Posterior vena cava (tissue), 2 donors: Measurements from ENCODE around the gene ZNF438. TPM values are rescaled to one million over a fixed set of nuclear protein-coding genes. Genes with fewer than 3 reads are reported as not detected.

Experiments used
- DNase-seq: peaks from one replicate; pipeline ENCODE4 v3.0.0-alpha.2; 2020; ENCODE audit warnings: low spot score
- intact Hi-C, 2 donors: fragments of 100-400 bp; cut with DNase I; formaldehyde crosslinking; loops; one replicate each; pipeline versions ENCODE4 v1.14.1 to v1.14.2; 2022 to 2023
- long read RNA-seq, 2 donors: library from polyadenylated mRNA; unstranded; transcript quantifications; one replicate each; pipeline ENCODE4 v2.0.0, GENCODE V29; 2020 to 2021
- total RNA-seq, 2 donors: library from RNA; stranded (reverse); fragmentation: NEBNext Ultra II Directional; extraction: Animal tissue kit (Norgen Biotek cat#: 25700); gene quantifications; one replicate each; pipeline ENCODE4 v1.2.1, GENCODE V29; 2021
- donor health status: DM: yes; HTN: yes; CAD: no.
- donor health status: DM: yes; HTN: yes; CAD: no.

Gene ZNF438, protein sequence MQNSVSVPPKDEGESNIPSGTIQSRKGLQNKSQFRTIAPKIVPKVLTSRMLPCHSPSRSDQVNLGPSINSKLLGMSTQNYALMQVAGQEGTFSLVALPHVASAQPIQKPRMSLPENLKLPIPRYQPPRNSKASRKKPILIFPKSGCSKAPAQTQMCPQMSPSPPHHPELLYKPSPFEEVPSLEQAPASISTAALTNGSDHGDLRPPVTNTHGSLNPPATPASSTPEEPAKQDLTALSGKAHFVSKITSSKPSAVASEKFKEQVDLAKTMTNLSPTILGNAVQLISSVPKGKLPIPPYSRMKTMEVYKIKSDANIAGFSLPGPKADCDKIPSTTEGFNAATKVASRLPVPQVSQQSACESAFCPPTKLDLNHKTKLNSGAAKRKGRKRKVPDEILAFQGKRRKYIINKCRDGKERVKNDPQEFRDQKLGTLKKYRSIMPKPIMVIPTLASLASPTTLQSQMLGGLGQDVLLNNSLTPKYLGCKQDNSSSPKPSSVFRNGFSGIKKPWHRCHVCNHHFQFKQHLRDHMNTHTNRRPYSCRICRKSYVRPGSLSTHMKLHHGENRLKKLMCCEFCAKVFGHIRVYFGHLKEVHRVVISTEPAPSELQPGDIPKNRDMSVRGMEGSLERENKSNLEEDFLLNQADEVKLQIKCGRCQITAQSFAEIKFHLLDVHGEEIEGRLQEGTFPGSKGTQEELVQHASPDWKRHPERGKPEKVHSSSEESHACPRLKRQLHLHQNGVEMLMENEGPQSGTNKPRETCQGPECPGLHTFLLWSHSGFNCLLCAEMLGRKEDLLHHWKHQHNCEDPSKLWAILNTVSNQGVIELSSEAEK
- 10 to 100 TPM; 12.4 to 13.9 TPM for total RNA-seq
- long read RNA-seq, donor 1, partial matches to known transcripts: 3 of 7 reads
- long read RNA-seq, donor 1, other reads (novel, unspliced or antisense): 4 of 7 reads
- long read RNA-seq, donor 2, partial matches to known transcripts: 9 of 22 reads
- long read RNA-seq, donor 2, other reads (novel, unspliced or antisense): 11 of 22 reads

GRCh38 chr10:31031558-31032257 lies at the start of gene ZNF438:
ZNF438 (minus strand) TSS chr10:31031865; CDS start chr10:30877034, 154,831 bp downstream.
- intact Hi-C loops: loop anchor here (5.0 to 10.0 kb wide), 2 partner anchors 247 to 249 kb away; no protein-coding TSS in a partner anchor
- peak; percentile 99 for DNase-seq

GRCh38 chr10:31076610-31076988 lies 44.9 kb upstream of the ZNF438 start:
- intact Hi-C loops: no loop called here
- no peak for DNase-seq

DNA sequence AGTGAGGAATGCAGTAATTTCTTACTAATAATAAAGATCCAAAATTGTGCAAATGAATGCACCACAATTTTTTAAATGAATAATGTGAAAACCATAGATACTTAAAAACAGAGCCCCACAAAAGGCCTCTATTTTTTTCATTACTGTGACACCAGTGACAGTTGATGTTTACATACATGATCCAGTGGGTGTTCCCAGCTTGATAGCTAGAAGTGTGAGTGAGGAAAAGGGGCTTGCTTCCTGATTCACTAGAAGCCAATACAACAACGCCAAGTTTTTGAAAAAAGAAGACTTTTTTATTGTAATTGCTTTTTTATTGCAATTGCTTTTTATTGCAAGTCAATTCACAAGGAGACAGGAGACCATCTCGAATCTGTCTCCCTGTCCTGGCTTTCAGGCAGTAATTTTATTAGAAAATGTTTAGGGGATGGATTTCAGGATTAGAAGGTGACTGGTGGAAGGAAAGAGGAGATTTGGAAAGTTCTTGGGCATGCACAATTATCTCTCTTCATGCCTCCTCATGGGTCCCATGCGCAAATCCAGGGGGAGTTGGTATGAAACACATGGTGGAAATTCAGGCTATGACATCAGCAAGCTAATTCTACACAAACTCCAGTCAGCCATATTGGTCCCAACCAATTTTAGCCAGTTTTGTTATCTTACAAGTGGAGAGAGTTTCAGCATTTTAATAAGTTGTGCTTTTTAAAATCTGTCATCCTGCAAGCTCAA lies 44.4 kb upstream of the ZNF438 start:
- intact Hi-C loops: no loop called here
- no peak for DNase-seq

GRCh38 chr10:31075434-31075833 lies 43.8 kb upstream of the ZNF438 start:
- DNase-seq: no peak
- intact Hi-C loops: no loop called here

- no peak for DNase-seq
- intact Hi-C loops: no loop called here
Measured at GRCh38 chr10:31074722-31075086, 43.0 kb upstream of the ZNF438 start.

DNA sequence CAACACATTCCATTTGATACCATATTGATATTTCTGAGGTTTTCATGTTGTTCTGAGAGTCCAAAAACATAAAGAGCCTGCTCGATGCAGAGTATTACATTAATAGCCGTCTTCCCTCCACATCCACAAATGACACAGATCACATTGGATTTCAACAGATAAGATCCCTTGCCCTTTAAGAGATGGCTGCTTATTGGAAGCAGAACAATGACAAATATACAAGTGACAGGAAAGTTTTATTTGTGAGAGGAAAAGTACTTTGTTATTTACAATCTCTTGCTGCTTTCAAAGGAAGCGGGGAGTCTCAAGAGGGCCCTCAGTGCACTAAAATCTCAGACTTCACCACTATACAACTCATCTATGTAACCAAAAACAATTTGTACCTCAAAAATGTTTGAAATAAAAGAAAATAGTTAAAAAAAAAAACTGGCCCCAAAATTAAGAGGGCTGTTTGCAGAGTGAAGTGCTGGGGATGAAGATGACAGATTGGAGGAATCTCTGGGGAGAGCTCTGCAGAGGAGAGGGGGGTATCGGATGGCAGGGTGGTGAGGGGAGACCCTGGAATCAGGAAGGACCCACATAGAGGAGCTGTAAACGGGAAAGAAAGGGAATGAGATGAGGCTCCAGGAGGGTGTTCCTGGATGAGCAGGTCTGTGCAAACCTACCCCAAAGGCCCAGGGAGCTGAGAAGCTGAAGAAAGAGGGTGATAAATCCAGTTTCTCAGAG lies 42.5 kb upstream of the ZNF438 start:
- intact Hi-C loops: no loop called here
- DNase-seq: no peak

DNA sequence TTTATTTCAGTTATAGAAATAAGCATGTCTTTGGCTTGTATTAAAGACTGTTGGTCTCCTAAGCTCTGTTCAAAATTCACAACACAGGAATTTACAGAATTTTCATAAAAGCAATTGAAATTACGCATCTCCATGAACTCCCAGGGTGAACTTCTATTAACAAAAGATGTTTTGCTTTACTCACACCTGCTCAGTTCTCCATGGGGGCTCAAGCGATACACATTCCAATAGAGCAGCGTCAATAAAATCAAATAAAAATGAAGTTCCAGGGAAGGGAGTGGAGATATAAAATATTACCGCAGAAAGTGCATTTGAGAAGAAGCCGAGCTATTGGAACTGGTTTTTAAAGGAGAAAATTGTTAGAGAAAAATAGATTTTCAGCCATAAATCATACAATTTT lies 41.5 kb upstream of the ZNF438 start:
- intact Hi-C loops: no loop called here

DNA sequence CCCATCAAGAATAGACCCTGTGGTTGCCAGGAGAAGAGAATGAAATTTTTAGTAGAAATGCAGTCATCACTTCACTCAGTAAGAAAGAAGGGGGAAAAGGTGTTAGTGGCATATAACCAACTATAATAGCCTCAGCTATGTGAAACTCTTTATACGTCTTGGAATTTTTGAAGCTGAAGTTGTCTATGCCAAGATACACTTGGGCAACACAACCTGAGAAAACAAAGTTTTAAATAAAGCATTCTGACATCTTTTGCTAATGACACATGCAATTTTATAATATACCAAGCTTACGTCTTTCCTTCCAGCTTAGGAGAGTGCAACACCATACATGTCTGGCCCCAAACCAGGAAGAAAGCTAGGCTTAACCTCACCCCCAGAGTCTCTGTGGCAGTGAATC lies 40.8 kb upstream of the ZNF438 start:
- intact Hi-C loops: no loop called here
- DNase-seq: no peak

More for the DNA sequence above, 41.5 kb upstream of the ZNF438 start:
- DNase-seq: no peak

DNA sequence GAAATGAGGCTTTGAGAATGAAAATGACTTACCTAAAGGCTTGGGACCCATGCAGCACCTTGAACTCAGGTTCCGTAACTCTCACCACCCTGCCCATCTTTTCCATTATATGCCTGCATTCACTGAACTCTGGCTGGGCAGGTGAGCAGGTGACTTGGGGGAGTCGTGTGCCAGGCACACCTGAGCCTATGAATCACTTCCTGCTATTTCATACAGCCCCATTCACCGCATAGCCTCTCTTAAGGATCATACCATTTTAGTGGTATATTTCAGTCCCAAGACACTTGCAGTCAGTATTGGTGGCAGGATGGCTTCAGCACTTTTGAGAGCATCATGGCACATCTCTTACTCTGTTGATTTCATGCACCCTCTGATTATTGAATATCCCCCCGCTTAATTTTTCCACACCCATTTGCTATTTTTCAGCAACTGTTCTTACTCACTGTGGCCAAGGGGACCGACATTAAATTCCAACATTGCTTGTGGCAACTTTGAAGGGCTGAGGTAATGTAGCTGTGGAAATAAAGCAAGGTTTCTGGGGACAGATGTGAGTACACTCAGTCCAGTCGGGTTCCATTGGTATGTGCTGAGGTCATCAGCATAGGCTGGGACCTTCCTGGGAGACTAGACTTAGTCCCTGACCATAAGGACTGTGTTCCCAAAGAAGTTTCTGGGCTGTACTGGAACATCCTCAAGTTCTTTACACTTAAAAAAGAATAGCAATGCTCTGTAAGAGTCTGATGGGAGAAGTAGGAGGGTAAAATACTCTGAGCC lies 39.8 kb upstream of the ZNF438 start:
- DNase-seq: no peak
- intact Hi-C loops: no loop called here

GRCh38 chr10:31070691-31071090 lies 39.0 kb upstream of the ZNF438 start:
- intact Hi-C loops: no loop called here
- no peak for DNase-seq

- DNase-seq: no peak
- intact Hi-C loops: no loop called here
Measured at GRCh38 chr10:31070025-31070424, 38.4 kb upstream of the ZNF438 start.

GRCh38 chr10:31069411-31069810 lies 37.7 kb upstream of the ZNF438 start:
- DNase-seq: no peak
- intact Hi-C loops: no loop called here

GRCh38 chr10:31064348-31064747 lies 32.7 kb upstream of the ZNF438 start:
- intact Hi-C loops: no loop called here
- no peak for DNase-seq

DNA sequence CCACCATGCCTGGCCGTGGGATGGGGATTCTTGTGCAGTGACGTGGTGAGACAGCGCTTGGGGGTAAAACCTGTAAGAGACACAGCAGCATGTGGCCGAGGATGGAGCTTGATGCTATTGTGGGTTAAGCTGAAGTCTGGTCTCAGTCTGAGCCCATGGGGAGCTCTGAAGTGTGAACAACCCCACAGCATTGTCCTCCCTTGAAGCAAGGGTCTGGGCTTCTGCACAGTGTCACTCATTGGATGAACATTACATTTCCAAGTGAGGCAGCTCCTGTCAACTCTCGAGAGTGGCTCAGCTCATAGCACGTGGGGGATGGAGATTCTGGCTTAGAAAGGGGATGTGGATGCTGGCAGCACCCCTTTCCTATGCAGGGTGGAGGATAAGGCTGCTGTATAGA lies 32.2 kb upstream of the ZNF438 start:
- no peak for DNase-seq
- intact Hi-C loops: no loop called here

DNA sequence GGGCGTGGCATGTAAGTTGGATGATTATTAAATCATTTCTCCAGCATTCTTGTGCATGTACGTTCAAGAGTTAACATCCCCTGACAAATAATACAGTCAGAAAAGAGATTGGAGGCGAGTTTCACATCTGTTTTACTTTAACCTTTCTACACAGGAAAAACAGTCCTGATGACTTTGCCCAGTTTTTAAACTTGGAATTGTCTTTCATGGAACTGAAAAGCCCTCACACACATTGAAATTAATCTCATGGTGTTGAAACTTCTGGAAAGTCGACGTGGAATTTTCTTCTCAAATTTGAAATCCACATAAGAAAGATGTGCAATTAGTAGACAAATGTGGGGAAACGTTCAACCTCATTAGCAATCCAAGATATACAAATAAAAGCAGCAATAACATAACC lies 31.2 kb upstream of the ZNF438 start:
- no peak for DNase-seq
- intact Hi-C loops: no loop called here

DNA sequence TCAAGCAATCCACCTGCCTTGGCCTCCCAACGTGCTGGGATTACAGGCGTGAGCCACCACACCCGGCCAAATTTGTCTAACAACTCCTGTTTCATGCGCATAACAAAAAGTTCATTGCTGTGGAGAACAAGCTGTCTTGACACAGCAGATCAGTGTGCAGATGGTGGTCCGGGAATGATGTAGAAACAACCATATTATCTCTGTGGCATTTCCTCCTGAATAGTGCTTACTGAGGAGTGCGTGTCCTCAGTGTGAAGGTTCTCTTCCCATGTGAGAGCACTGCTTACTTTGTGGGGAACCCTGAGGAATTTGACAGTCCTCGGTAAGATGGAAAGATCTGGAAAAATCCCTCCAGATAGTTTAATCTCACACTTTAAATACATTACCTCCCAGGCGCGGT lies 30.3 kb upstream of the ZNF438 start:
- intact Hi-C loops: no loop called here
- DNase-seq: no peak

GRCh38 chr10:31058795-31059703 lies 27.4 kb upstream of the ZNF438 start:
- intact Hi-C loops: no loop called here

More at GRCh38 chr10:31058795-31059703, 27.4 kb upstream of the ZNF438 start:
- no peak for DNase-seq
